OCI-LY7 (cell line): ENCODE measurements around the gene FXYD2. TPM values are rescaled to one million over a fixed set of nuclear protein-coding genes. Genes with fewer than 3 reads are reported as not detected.

Experiments
- BruUV-seq: library from RNA; stranded (reverse); fragments of 400-500 nt; replicated peaks from 2 replicates; lab custom pipeline; 2021; lab: Mats Ljungman, UMichigan
- CTCF ChIA-PET: fragments of 300-600 bp; sonication (Branson Sonifier 250); formaldehyde crosslinking; loops from one replicate; lab custom pipeline; 2022; ENCODE audit warnings: antibody characterized with exemption; ENCODE audit not compliant: unreplicated experiment; lab: Charles Lee
- POLR2A ChIA-PET: fragments of 300-600 bp; sonication (Branson Sonifier 250); formaldehyde crosslinking; loops from one replicate; lab custom pipeline; 2022; ENCODE audit warnings: antibody characterized with exemption; lab: Charles Lee
- DNase-seq: peaks from one replicate; pipeline ENCODE4 v3.0.0-alpha.2; 2015; ENCODE audit warnings: low spot score
- H2AFZ ChIP-seq: fragments of 200-600 bp; sonication (generic), shearing (Covaris generic); 2 replicates; pipeline ENCODE4 v1.6.1; 2014; ENCODE audit warnings: mild to moderate bottlenecking, antibody characterized with exemption, low read length, moderate library complexity
- H3K27ac ChIP-seq: fragments of 200-600 bp; sonication (generic); 2 replicates; pipeline ENCODE4 v1.5.1; 2014; ENCODE audit warnings: mixed run types, low read depth, mild to moderate bottlenecking, moderate library complexity, low read length, inconsistent platforms; ENCODE audit not compliant: poor library complexity, severe bottlenecking
- H3K36me3 ChIP-seq: fragments of 200-600 bp; sonication (generic); 2 replicates; pipeline ENCODE4 v1.6.1; 2014; ENCODE audit warnings: mild to moderate bottlenecking, antibody characterized with exemption, low read length, moderate library complexity, mixed read lengths; ENCODE audit not compliant: insufficient read depth
- H3K4me1 ChIP-seq: fragments of 200-600 bp; sonication (generic); 2 replicates; pipeline ENCODE4 v1.5.1; 2014; ENCODE audit warnings: mild to moderate bottlenecking, low read length; ENCODE audit not compliant: insufficient read depth, poor library complexity, severe bottlenecking
- H3K4me2 ChIP-seq: fragments of 200-600 bp; sonication (generic); 2 replicates; pipeline ENCODE4 v1.6.1; 2014; ENCODE audit warnings: mild to moderate bottlenecking, low read length
- H3K4me3 ChIP-seq: fragments of 200-600 bp; sonication (generic); 2 replicates; pipeline ENCODE4 v1.5.1; 2014; ENCODE audit warnings: mild to moderate bottlenecking, low read depth, low read length; ENCODE audit not compliant: poor library complexity, severe bottlenecking
- H3K79me2 ChIP-seq: fragments of 200-600 bp; sonication (generic); 2 replicates; pipeline ENCODE4 v1.6.1; 2016; ENCODE audit warnings: low read depth, mild to moderate bottlenecking, low read length, moderate library complexity, mixed read lengths; ENCODE audit not compliant: insufficient read depth
- H3K9me2 ChIP-seq: fragments of 200-600 bp; sonication (generic); 2 replicates; pipeline ENCODE4 v1.6.1; 2016; ENCODE audit warnings: mild to moderate bottlenecking, low read length, mixed read lengths; ENCODE audit not compliant: insufficient read depth
- H3K9me3 ChIP-seq: fragments of 200-600 bp; sonication (generic); 2 replicates; pipeline ENCODE4 v1.6.1; 2014; ENCODE audit warnings: mild to moderate bottlenecking, mixed run types, low read length, mixed read lengths
- H4K20me1 ChIP-seq: fragments of 200-600 bp; sonication (generic); 2 replicates; pipeline ENCODE4 v1.6.1; 2014; ENCODE audit warnings: mild to moderate bottlenecking, antibody characterized with exemption, low read length, moderate library complexity, mixed read lengths; ENCODE audit not compliant: insufficient read depth
- EZH2phosphoT487 ChIP-seq: fragments of 200-600 bp; sonication (generic); IDR thresholded peaks from 2 replicates; pipeline ENCODE4 v1.6.1; 2018; ENCODE audit warnings: low read depth, borderline replicate concordance, mild to moderate bottlenecking, mixed run types, antibody characterized with exemption, low read length, moderate library complexity, mixed read lengths
- intact Hi-C: fragments of 100-400 bp; cut with micrococcal nuclease; formaldehyde crosslinking; loops from one replicate; pipeline ENCODE4 v1.10.0; 2022; ENCODE audit not compliant: unreplicated experiment
- total RNA-seq, 2 experiments: library from RNA; depleted of rRNA in 1 of 2; stranded (reverse); fragments of >200 nt in 1 of 2; shearing (Covaris generic) in 1 of 2; gene quantifications; 2 replicates each; pipeline ENCODE4 v1.2.3, GENCODE V29; 2014 to 2022
- TF ChIP-seq, protein P1 (sequence below): fragments of 200-600 bp; sonication (generic); conservative IDR thresholded peaks from 2 replicates; pipeline ENCODE4 v1.5.1; 2014; ENCODE audit warnings: mild to moderate bottlenecking, antibody characterized with exemption, low read length, moderate library complexity, mixed read lengths

Gene FXYD2
- total RNA-seq, 2 experiments from 2014 or later, result not detected

DNA sequence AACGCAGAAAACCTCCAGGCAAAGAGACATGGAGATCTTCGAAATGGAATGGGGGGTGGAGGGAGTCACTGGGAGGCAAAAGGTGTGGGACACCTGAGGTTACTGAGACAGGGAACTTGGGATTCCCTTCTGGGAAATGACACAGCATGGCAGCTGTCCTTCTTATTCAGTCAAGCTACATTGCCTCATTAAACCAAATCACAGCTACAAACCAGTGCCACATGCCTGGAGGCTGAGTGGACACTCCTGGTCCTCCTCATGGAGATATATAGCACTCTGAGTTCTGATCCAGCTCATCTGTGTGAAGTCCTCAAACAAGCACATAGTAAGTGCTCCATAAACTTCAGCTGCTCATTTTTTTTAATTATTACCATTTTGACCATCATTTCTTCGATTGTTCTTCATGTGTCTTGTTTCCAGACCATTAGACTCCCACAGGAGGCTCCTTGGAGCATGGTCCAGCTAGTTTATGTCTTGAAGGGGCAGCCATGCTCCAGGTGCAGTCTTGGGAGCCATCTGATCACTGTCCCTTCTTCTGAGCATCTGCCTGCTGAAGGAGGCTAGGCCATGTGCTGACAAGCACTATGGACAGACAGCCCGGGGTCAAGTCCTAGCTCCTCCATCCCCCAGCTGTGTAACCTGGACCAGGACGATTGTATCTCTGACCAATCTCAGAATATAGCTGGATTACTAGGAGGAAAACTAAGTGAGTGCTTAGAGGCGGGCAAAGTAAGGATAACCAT lies 9.7 kb upstream of the FXYD2 start:
- no peak overlapping the region for H3K4me3 ChIP-seq
- no TSS peak for BruUV-seq
- intact Hi-C loops, result no loop called here
- no peaks in the 10 kb centered on the region for H3K9me2 ChIP-seq
- H3K36me3 ChIP-seq, result no peaks in the 10 kb centered on the region
- H3K79me2 ChIP-seq, result no peaks in the 10 kb centered on the region
- H3K4me1 ChIP-seq, result no peaks in the 10 kb centered on the region
- no peak overlapping the region for H2AFZ ChIP-seq
- no peaks in the 10 kb centered on the region for H3K9me3 ChIP-seq
- H3K27ac ChIP-seq, result no peak overlapping the region
- H3K4me2 ChIP-seq, result no peak overlapping the region
- no peaks in the 10 kb centered on the region for H4K20me1 ChIP-seq
- no peak for DNase-seq
- ChIA-PET CTCF (interaction anchor here (1.4 kb wide), 1 partner anchor 113 kb away, joined by 3 read pairs; no protein-coding TSS in a partner anchor), POLR2A (interaction anchor here (1.0 to 1.8 kb wide), 3 partner anchors 9 to 224 kb away, joined by 3 to 4 read pairs (median 4); no protein-coding TSS in a partner anchor)
- TF ChIP-seq, protein P1, sequence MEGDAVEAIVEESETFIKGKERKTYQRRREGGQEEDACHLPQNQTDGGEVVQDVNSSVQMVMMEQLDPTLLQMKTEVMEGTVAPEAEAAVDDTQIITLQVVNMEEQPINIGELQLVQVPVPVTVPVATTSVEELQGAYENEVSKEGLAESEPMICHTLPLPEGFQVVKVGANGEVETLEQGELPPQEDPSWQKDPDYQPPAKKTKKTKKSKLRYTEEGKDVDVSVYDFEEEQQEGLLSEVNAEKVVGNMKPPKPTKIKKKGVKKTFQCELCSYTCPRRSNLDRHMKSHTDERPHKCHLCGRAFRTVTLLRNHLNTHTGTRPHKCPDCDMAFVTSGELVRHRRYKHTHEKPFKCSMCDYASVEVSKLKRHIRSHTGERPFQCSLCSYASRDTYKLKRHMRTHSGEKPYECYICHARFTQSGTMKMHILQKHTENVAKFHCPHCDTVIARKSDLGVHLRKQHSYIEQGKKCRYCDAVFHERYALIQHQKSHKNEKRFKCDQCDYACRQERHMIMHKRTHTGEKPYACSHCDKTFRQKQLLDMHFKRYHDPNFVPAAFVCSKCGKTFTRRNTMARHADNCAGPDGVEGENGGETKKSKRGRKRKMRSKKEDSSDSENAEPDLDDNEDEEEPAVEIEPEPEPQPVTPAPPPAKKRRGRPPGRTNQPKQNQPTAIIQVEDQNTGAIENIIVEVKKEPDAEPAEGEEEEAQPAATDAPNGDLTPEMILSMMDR, result no peak
- TF ChIP-seq EZH2phosphoT487, result no peak

DNA sequence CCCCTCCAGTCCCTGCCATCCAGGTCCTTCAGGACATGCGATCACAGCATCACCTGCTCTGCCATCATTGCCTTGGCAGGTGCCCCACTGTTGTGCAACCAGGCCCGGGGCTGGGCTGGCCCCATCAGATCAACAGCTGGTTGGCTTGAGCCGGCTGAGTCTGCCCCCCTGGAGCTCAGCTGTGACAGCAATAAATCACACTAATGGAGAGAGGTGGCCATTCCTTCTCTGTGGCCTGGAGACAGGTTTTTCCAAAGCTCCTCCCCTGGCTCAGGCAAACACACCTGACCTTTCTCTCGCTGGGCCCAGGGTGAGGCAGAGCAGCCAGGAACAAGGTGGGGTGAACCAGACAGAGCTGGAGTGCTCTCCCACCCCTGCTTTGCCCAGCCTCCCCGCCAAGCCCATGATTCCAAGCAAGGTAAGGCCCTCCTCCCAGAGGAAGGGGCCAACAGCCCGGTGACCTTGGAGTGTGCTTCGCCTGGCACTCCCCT lies 8.9 kb upstream of the FXYD2 start:
- Histone ChIP-seq H3K79me2 (no peaks in the 10 kb centered on the region), H2AFZ (no peak overlapping the region), H4K20me1 (no peaks in the 10 kb centered on the region), H3K4me1 (no peaks in the 10 kb centered on the region), H3K27ac (no peak overlapping the region), H3K9me3 (no peaks in the 10 kb centered on the region), H3K9me2 (no peaks in the 10 kb centered on the region), H3K36me3 (no peaks in the 10 kb centered on the region), H3K4me3 (no peak overlapping the region), H3K4me2 (no peak overlapping the region)
- POLR2A ChIA-PET, result interaction anchor here (1.8 kb wide), 1 partner anchor 10 kb away, joined by 4 read pairs; no protein-coding TSS in a partner anchor
- TF ChIP-seq EZH2phosphoT487, result no peak
- TF ChIP-seq, protein P1, result no peak
- BruUV-seq, result no TSS peak
- CTCF ChIA-PET, result interaction anchor here (1.4 kb wide), 1 partner anchor 113 kb away, joined by 3 read pairs; no protein-coding TSS in a partner anchor
- DNase-seq, result no peak
- intact Hi-C loops, result no loop called here

DNA sequence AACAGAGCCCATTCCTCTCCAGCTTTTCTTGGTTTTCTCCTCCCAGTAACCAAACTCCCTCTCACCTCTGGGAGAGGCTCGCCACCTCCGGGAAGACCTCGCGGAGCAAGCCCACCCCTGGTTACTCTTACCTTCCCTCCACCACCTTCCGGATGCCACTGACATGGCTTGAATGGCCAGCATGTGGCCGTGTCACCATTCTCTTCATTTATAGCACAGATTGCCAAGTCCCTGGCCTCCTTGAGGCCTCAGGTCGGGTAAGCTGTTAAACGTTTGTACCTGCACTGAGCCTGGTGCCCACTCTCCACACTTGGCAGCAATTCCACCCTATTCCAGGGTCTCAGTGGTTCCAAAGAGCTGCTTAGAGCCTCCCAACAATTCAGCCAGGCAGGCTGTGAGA lies 8.0 kb upstream of the FXYD2 start:
- Histone ChIP-seq H3K79me2 (no peaks in the 10 kb centered on the region), H3K4me3 (no peak overlapping the region), H3K4me2 (no peak overlapping the region), H3K9me2 (no peaks in the 10 kb centered on the region), H3K36me3 (no peaks in the 10 kb centered on the region), H3K9me3 (no peaks in the 10 kb centered on the region), H4K20me1 (no peaks in the 10 kb centered on the region), H3K4me1 (no peaks in the 10 kb centered on the region), H2AFZ (no peak overlapping the region), H3K27ac (no peak overlapping the region)
- intact Hi-C loops, result no loop called here
- no TSS peak for BruUV-seq
- ChIA-PET POLR2A (no interaction called here), CTCF (no interaction called here)
- DNase-seq, result no peak
- TF ChIP-seq, protein P1, result no peak
- no peak for TF ChIP-seq EZH2phosphoT487
